Endodermal cell (in vitro differentiated cells): ENCODE results near the gene TARP.

Experiments
- DNase-seq: peaks from one replicate; pipeline ENCODE4 v3.0.0-alpha.2; 2017
- H3K27ac ChIP-seq: 2 replicates; pipeline ENCODE4 v1.5.1; 2013; ENCODE audit warnings: mild to moderate bottlenecking, low read depth, low read length, moderate library complexity
- H3K27me3 ChIP-seq: 2 replicates; pipeline ENCODE4 v1.6.1; 2013; ENCODE audit warnings: mild to moderate bottlenecking, low read length, moderate library complexity; ENCODE audit not compliant: insufficient read depth, control insufficient read depth, poor library complexity, severe bottlenecking
- H3K36me3 ChIP-seq: 2 replicates; pipeline ENCODE4 v1.7.0; 2013; ENCODE audit warnings: mild to moderate bottlenecking, low read length, moderate library complexity; ENCODE audit not compliant: control insufficient read depth, insufficient read depth
- H3K4me1 ChIP-seq: one replicate; pipeline ENCODE4 v1.7.0; 2013; ENCODE audit warnings: low read length; ENCODE audit not compliant: control insufficient read depth, insufficient read depth
- H3K4me3 ChIP-seq: 2 replicates; pipeline ENCODE4 v1.5.1; 2013; ENCODE audit warnings: mild to moderate bottlenecking, low read length, moderate library complexity
- H3K9ac ChIP-seq: 2 replicates; pipeline ENCODE4 v1.6.1; 2013; ENCODE audit warnings: mild to moderate bottlenecking, low read length, moderate library complexity; ENCODE audit not compliant: poor library complexity, severe bottlenecking; ENCODE audit errors: extremely low read depth
- H3K9me3 ChIP-seq: 2 replicates; pipeline ENCODE4 v1.6.1; 2013; ENCODE audit warnings: mild to moderate bottlenecking, low read length, moderate library complexity; ENCODE audit not compliant: control insufficient read depth
- H3K27ac Mint-ChIP-seq: 2 replicates; pipeline ENCODE4 v1.8.0; 2020; ENCODE audit warnings: mixed read lengths
- H3K27me3 Mint-ChIP-seq: 2 replicates; pipeline ENCODE4 v1.8.0; 2021; ENCODE audit warnings: mild to moderate bottlenecking, mixed read lengths; ENCODE audit not compliant: insufficient read depth
- H3K36me3 Mint-ChIP-seq: 2 replicates; pipeline ENCODE4 v1.8.0; 2020; ENCODE audit warnings: low read depth, mixed read lengths
- H3K4me1 Mint-ChIP-seq: 2 replicates; pipeline ENCODE4 v1.8.0; 2020; ENCODE audit warnings: mixed read lengths
- H3K4me3 Mint-ChIP-seq: 2 replicates; pipeline ENCODE4 v1.8.0; 2020; ENCODE audit warnings: mild to moderate bottlenecking, moderate library complexity, mixed read lengths
- H3K9me3 Mint-ChIP-seq: 2 replicates; pipeline ENCODE4 v1.8.0; 2020; ENCODE audit warnings: mild to moderate bottlenecking, mixed read lengths
- CTCF ChIP-seq: fragments of 200-600 bp; sonication (generic); conservative IDR thresholded peaks from 2 replicates; pipeline ENCODE4 v1.5.0; 2021; ENCODE audit warnings: antibody characterized with exemption, mild to moderate bottlenecking
- WGBS, 2 experiments: methylation state at CpG; one replicate each; pipeline versions ENCODE4 v1.1.5 to v1.1.7; 2013; ENCODE audit warnings: missing lambda C conversion rate in 2 of 2, mixed read lengths in 1 of 2; ENCODE audit not compliant: insufficient coverage in 1 of 2, insufficient read length in 1 of 2; 5-methylcytosine and 5-hydroxymethylcytosine counted together

The TARP gene

GRCh38 chr7:38309555-38309954 lies 36.1 kb upstream of the TARP start:
- Histone ChIP-seq H3K27ac (no peak overlapping the region), H3K9ac (no peak overlapping the region), H3K4me1 (no peaks in the 10 kb centered on the region), H3K9me3 (no peaks in the 10 kb centered on the region), H3K36me3 (no peaks in the 10 kb centered on the region), H3K4me3 (no peak overlapping the region), H3K27me3 (peaks cover 56% of the 10 kb centered on the region)
- no peak for TF ChIP-seq CTCF
- Mint-ChIP-seq H3K36me3 (no peaks in the 10 kb centered on the region), H3K27me3 (peaks cover 8% of the 10 kb centered on the region), H3K4me1 (no peaks in the 10 kb centered on the region), H3K4me3 (no peak overlapping the region), H3K9me3 (no peaks in the 10 kb centered on the region), H3K27ac (no peak overlapping the region)
- WGBS, 2 experiments = 95% methylated on average over 5 of the region's 5 CpGs; no CpG with 5 or more reads in 1 of the 2 experiments
- DNase-seq = no peak

GRCh38 chr7:38308140-38308539 lies 34.7 kb upstream of the TARP start:
- no peak for TF ChIP-seq CTCF
- no peaks in the 10 kb centered on the region for H3K9me3 ChIP-seq
- H3K4me3 Mint-ChIP-seq = no peak overlapping the region

GRCh38 chr7:38307640-38308039 lies 34.2 kb upstream of the TARP start:
- H3K4me1 ChIP-seq = no peaks in the 10 kb centered on the region
- H3K4me3 ChIP-seq = no peak overlapping the region
- no peak for TF ChIP-seq CTCF
- Mint-ChIP-seq H3K9me3 (no peaks in the 10 kb centered on the region), H3K36me3 (no peaks in the 10 kb centered on the region), H3K4me1 (no peaks in the 10 kb centered on the region), H3K27ac (no peak overlapping the region), H3K27me3 (peaks cover 11% of the 10 kb centered on the region), H3K4me3 (no peak overlapping the region)
- no peaks in the 10 kb centered on the region for H3K9me3 ChIP-seq
- no peaks in the 10 kb centered on the region for H3K36me3 ChIP-seq
- DNase-seq = no peak
- no peak overlapping the region for H3K9ac ChIP-seq
- H3K27me3 ChIP-seq = peaks cover 72% of the 10 kb centered on the region
- WGBS, 2 experiments = 92 to 98% methylated on average over 3 of the region's 3 CpGs
- no peak overlapping the region for H3K27ac ChIP-seq

More at GRCh38 chr7:38308140-38308539, 34.7 kb upstream of the TARP start:
- H3K9me3 Mint-ChIP-seq = no peaks in the 10 kb centered on the region
- H3K4me1 ChIP-seq = no peaks in the 10 kb centered on the region
- peaks cover 68% of the 10 kb centered on the region for H3K27me3 ChIP-seq
- H3K9ac ChIP-seq = no peak overlapping the region
- no peaks in the 10 kb centered on the region for H3K36me3 ChIP-seq
- H3K27me3 Mint-ChIP-seq = peaks cover 11% of the 10 kb centered on the region
- H3K27ac ChIP-seq = no peak overlapping the region
- H3K27ac Mint-ChIP-seq = no peak overlapping the region
- DNase-seq = no peak
- 89% methylated on average over 2 of the region's 2 CpGs; no CpG with 5 or more reads in 1 of the 2 experiments for WGBS, 2 experiments
- H3K4me1 Mint-ChIP-seq = no peaks in the 10 kb centered on the region
- H3K4me3 ChIP-seq = no peak overlapping the region
- H3K36me3 Mint-ChIP-seq = no peaks in the 10 kb centered on the region
